Vagina (tissue), 2 donors: ENCODE results near the gene GALNT4. TPM values are rescaled to one million over a fixed set of nuclear protein-coding genes. Genes with fewer than 3 reads are reported as not detected.

Experiments used
- DNase-seq, 2 donors: peaks; one replicate each; pipeline ENCODE4 v3.0.0-alpha.2; 2017; ENCODE audit errors: extremely low spot score in 2 of 2
- H3K27ac ChIP-seq: fragments of 200-600 bp; sonication (generic); one replicate; pipeline ENCODE4 v1.5.1; 2019
- H3K27me3 ChIP-seq: fragments of 200-600 bp; sonication (generic); one replicate; pipeline ENCODE4 v1.5.1; 2019
- H3K36me3 ChIP-seq, 2 donors: fragments of 200-600 bp; sonication (generic); one replicate each; pipeline ENCODE4 v1.5.1; 2017 to 2019
- H3K4me1 ChIP-seq: fragments of 200-600 bp; sonication (generic); one replicate; pipeline ENCODE4 v1.5.1; 2019
- H3K4me3 ChIP-seq, 2 donors: fragments of 200-600 bp; sonication (generic); 1 replicate in 1 of 2; 2 replicates in 1 of 2; pipeline ENCODE4 v1.5.1; 2016 to 2019
- H3K9me3 ChIP-seq: fragments of 200-600 bp; sonication (generic); one replicate; pipeline ENCODE4 v1.5.1; 2019
- POLR2A ChIP-seq, 2 donors: fragments of 450-650 bp; IDR thresholded peaks; one replicate each; pipeline ENCODE4 v1.6.1; 2017; ENCODE audit warnings: antibody characterized with exemption in 2 of 2, mild to moderate bottlenecking in 2 of 2, moderate library complexity in 2 of 2
- POLR2AphosphoS5 ChIP-seq, 2 donors: sonication (generic); formaldehyde crosslinking; IDR thresholded peaks; one replicate each; pipeline ENCODE4 v1.9.0; 2017; ENCODE audit warnings: antibody characterized with exemption in 2 of 2, mild to moderate bottlenecking in 2 of 2, low read depth in 1 of 2; ENCODE audit not compliant: insufficient read depth in 1 of 2
- intact Hi-C: fragments of 100-400 bp; cut with DNase I; formaldehyde crosslinking; loops from one replicate; pipeline ENCODE4 v1.15.1; 2023
- total RNA-seq: library from RNA; depleted of rRNA; stranded (reverse); fragments of >200 nt; gene quantifications from one replicate; pipeline ENCODE4 v1.2.3, GENCODE V29; 2016
- TF ChIP-seq, protein P1 (sequence below), 3 experiments: fragments of 450-650 bp in 2 of 3; fragments of 200-600 bp in 1 of 3; sonication (generic) in 1 of 3; IDR thresholded peaks; one replicate each; pipeline ENCODE4 v1.5.1; 2017 to 2019; ENCODE audit warnings: antibody characterized with exemption in 3 of 3, mild to moderate bottlenecking in 2 of 3, moderate library complexity in 2 of 3

Gene GALNT4
- total RNA-seq: 0.49 TPM

DNA sequence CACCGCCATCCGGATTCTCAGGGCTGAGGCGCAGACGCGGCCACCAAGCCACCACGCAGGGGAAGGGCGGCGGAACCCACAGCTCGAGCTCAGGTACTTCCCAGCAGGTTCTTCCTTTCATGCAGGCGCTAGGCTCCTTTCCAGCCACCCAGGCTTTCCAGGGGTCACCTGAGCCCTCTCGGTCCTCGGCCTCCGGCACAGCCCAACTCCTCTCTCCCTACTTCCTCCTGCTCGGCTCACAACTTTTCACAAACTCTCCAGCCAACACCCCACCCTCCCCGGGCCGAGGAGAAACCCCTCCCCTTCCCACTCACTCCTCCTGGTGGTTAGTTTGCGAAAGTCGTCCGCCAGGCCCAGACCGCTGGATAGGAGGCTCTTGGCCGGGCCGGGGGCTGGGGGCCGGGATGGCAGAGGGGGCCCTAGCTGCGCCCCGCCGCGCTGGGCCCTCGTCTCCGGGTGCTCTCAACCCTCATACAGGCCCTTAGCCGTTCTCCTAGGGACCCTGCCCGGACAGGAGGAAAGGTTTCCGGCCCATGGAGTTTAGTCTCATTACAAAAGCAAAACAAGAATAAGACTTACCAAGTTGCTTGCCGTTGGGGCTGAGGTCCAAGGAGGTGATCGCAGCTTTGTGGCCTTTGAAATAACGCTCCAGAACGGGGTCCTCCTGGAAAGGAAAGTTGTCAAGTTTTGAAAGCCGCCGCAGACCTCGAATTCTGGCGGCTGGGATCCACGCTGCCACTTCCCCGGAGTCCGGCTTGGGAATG is at the start of gene GALNT4:
Gene GALNT4 (minus strand): TSS at position 256 of the 764 bp plus-strand sequence. CDS start 247 bp downstream, at position 9.
- intact Hi-C loops: loop anchor here (10.0 kb wide), 1 partner anchor 50 kb away; no protein-coding TSS in a partner anchor
- Histone ChIP-seq H3K27me3 (no peaks in the 10 kb centered on the region), H3K4me3 (peak within 1 kb of the TSS; percentile 78 to 99), H3K9me3 (no peaks in the 10 kb centered on the region), H3K4me1 (peaks cover 54% of the 10 kb centered on the region), H3K27ac (peak within 1 kb of the TSS; percentile 94), H3K36me3 (peaks cover 0 to 5% of the 10 kb centered on the region in 2 donors)
- TF ChIP-seq, protein P1, sequence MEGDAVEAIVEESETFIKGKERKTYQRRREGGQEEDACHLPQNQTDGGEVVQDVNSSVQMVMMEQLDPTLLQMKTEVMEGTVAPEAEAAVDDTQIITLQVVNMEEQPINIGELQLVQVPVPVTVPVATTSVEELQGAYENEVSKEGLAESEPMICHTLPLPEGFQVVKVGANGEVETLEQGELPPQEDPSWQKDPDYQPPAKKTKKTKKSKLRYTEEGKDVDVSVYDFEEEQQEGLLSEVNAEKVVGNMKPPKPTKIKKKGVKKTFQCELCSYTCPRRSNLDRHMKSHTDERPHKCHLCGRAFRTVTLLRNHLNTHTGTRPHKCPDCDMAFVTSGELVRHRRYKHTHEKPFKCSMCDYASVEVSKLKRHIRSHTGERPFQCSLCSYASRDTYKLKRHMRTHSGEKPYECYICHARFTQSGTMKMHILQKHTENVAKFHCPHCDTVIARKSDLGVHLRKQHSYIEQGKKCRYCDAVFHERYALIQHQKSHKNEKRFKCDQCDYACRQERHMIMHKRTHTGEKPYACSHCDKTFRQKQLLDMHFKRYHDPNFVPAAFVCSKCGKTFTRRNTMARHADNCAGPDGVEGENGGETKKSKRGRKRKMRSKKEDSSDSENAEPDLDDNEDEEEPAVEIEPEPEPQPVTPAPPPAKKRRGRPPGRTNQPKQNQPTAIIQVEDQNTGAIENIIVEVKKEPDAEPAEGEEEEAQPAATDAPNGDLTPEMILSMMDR (IDR thresholded peaks at IDR 0.05): peak in 2 of 3 experiments; percentile 37 to 55
- TF ChIP-seq POLR2A (IDR thresholded peaks at IDR 0.05) (no peak), POLR2AphosphoS5 (IDR thresholded peaks at IDR 0.05; ENCODE audit: insufficient read depth in 1 of 2, low read depth in 1 of 2) (peak; percentile 68 to 73)
- peak in 1 of 2 donors; percentile 94 for DNase-seq

GRCh38 chr12:89573051-89573810 is 48.6 kb upstream of the GALNT4 start:
- DNase-seq: no peak
- intact Hi-C loops: no loop called here
- Histone ChIP-seq H3K4me1 (peaks cover 17% of the 10 kb centered on the region), H3K4me3 (no peak overlapping the region), H3K27ac (no peak overlapping the region), H3K27me3 (no peaks in the 10 kb centered on the region), H3K9me3 (no peaks in the 10 kb centered on the region), H3K36me3 (no peaks in the 10 kb centered on the region)
- TF ChIP-seq POLR2A (IDR thresholded peaks at IDR 0.05) (no peak), POLR2AphosphoS5 (IDR thresholded peaks at IDR 0.05; ENCODE audit: insufficient read depth in 1 of 2, low read depth in 1 of 2) (no peak)
- TF ChIP-seq, protein P1 (IDR thresholded peaks at IDR 0.05): no peak

DNA sequence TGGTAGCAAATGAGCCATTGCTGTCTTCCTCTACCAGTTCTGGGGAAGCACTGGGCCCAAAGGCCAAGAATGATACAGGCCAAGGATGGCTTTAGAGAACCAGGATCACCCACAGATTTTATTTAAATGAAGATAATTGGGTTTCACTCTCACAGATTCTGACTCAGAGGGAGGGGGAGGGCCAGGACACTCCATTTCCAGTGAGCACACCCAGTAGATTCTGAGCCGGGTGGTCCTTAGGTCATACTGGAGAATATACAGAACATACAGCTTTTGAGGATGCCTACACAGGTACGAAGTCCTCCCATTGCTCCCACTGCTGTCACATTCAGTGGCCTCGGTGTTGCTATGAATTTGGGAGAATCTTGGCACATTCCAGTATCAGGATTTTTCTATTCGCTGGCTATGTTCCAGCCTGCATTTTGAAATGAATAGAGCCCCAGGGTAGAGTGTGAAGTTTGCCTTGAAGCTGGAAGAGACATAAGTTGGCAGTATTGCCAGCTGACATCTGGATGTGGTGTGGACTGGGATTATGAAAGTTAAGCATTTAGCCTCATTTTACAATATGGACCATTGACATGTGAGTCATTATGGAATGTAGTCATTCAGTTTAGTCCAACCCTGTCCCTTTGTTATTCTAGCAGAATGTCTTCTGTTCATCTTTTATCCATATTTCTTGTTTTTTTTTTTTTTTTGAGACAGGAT is 47.0 kb upstream of the GALNT4 start:
- Histone ChIP-seq H3K27me3 (no peaks in the 10 kb centered on the region), H3K4me3 (no peak overlapping the region), H3K36me3 (no peaks in the 10 kb centered on the region), H3K9me3 (no peaks in the 10 kb centered on the region), H3K4me1 (peaks cover 17% of the 10 kb centered on the region), H3K27ac (no peak overlapping the region)
- intact Hi-C loops: no loop called here
- DNase-seq: no peak
- TF ChIP-seq POLR2A (IDR thresholded peaks at IDR 0.05) (no peak), POLR2AphosphoS5 (IDR thresholded peaks at IDR 0.05; ENCODE audit: insufficient read depth in 1 of 2, low read depth in 1 of 2) (no peak)
- TF ChIP-seq, protein P1 (IDR thresholded peaks at IDR 0.05): no peak

DNA sequence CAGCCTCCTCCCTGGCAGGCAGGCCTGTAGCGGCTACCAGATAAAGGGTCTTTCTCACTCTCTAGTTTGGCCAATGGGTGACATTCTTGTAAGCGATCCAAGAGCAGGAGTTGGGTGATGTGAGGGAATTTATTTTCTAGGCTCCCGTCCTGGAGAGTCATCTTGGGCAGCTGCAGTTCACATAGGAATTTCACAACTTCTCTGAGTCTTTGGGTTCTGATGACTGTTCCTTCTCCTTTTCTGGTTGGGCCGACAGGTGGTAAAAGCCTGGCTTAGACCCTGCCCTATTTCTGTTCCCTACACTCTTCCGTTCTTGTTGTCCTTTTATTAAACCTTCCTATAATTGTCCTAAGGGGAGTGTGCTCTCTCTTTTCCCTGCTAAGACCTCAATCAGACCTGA is 43.9 kb upstream of the GALNT4 start:
- TF ChIP-seq POLR2AphosphoS5 (IDR thresholded peaks at IDR 0.05; ENCODE audit: insufficient read depth in 1 of 2, low read depth in 1 of 2) (no peak), POLR2A (IDR thresholded peaks at IDR 0.05) (no peak)
- TF ChIP-seq, protein P1 (IDR thresholded peaks at IDR 0.05): no peak
- no peak overlapping the region for H3K27ac ChIP-seq
- H3K4me3 ChIP-seq: no peak overlapping the region
- DNase-seq: no peak
- H3K27me3 ChIP-seq: no peaks in the 10 kb centered on the region
- intact Hi-C loops: no loop called here
- no peaks in the 10 kb centered on the region for H3K9me3 ChIP-seq
- H3K36me3 ChIP-seq: no peaks in the 10 kb centered on the region
- peaks cover 17% of the 10 kb centered on the region for H3K4me1 ChIP-seq
